Neural crest cell (in vitro differentiated cells): Measurements from ENCODE around the gene SCNN1A. TPM values are rescaled to one million over a fixed set of nuclear protein-coding genes. Genes with fewer than 3 reads are reported as not detected.
A peak's percentile ranks its signal among the peaks of the same experiment; 100 is the strongest.

Experiments used
- DNase-seq: peaks from one replicate; pipeline ENCODE4 v3.0.0; 2021; ENCODE audit warnings: low read depth, mixed read lengths, low spot score
- H3K27ac Mint-ChIP-seq: one replicate; pipeline ENCODE4 v1.8.0; 2021; ENCODE audit warnings: mild to moderate bottlenecking, mixed read lengths; ENCODE audit not compliant: unreplicated experiment
- H3K27me3 Mint-ChIP-seq: 2 replicates; pipeline ENCODE4 v1.8.0; 2021; ENCODE audit warnings: low read depth, mild to moderate bottlenecking, mixed read lengths
- H3K36me3 Mint-ChIP-seq: 2 replicates; pipeline ENCODE4 v1.8.0; 2021; ENCODE audit warnings: low read depth, mild to moderate bottlenecking, mixed read lengths
- H3K4me1 Mint-ChIP-seq: 2 replicates; pipeline ENCODE4 v1.8.0; 2021; ENCODE audit warnings: mixed read lengths
- H3K4me3 Mint-ChIP-seq: one replicate; pipeline ENCODE4 v1.8.0; 2021; ENCODE audit warnings: mild to moderate bottlenecking, mixed read lengths
- H3K9me3 Mint-ChIP-seq: 2 replicates; pipeline ENCODE4 v1.8.0; 2021; ENCODE audit warnings: mixed read lengths
- CTCF ChIP-seq: fragments of 200-600 bp; sonication (generic); conservative IDR thresholded peaks from 2 replicates; pipeline ENCODE4 v1.5.0; 2021; ENCODE audit warnings: antibody characterized with exemption, mild to moderate bottlenecking
- total RNA-seq: library from RNA; stranded (reverse); gene quantifications from 2 replicates; pipeline ENCODE4 v1.2.1, GENCODE V29; 2021

The SCNN1A gene
- total RNA-seq, 1 donor from 2014 or later: not detected

- TF ChIP-seq CTCF: no peak
- Mint-ChIP-seq H3K4me1 (peaks cover 6% of the 10 kb centered on the region), H3K9me3 (no peaks in the 10 kb centered on the region), H3K4me3 (peak overlapping the region; percentile 75), H3K36me3 (peaks cover 8% of the 10 kb centered on the region), H3K27ac (peak overlapping the region; percentile 31), H3K27me3 (no peaks in the 10 kb centered on the region)
- no peak for DNase-seq
Observed at GRCh38 chr12:6332459-6332858, 42.9 kb downstream of the SCNN1A start.

GRCh38 chr12:6330999-6331714 lies 44.2 kb downstream of the SCNN1A start:
- Mint-ChIP-seq H3K36me3 (peaks cover 8% of the 10 kb centered on the region), H3K27ac (no peak overlapping the region), H3K4me1 (peaks cover 11% of the 10 kb centered on the region), H3K4me3 (no peak overlapping the region), H3K9me3 (no peaks in the 10 kb centered on the region), H3K27me3 (no peaks in the 10 kb centered on the region)
- no peak for TF ChIP-seq CTCF
- no peak for DNase-seq

- no peaks in the 10 kb centered on the region for H3K9me3 Mint-ChIP-seq
- peak overlapping the region; percentile 35 for H3K27ac Mint-ChIP-seq
- TF ChIP-seq CTCF: no peak
- no peaks in the 10 kb centered on the region for H3K27me3 Mint-ChIP-seq
- H3K4me3 Mint-ChIP-seq: no peak overlapping the region
- no peak for DNase-seq
- peaks cover 12% of the 10 kb centered on the region for H3K4me1 Mint-ChIP-seq
- H3K36me3 Mint-ChIP-seq: peaks cover 8% of the 10 kb centered on the region
Observed at GRCh38 chr12:6330192-6330591, 45.2 kb downstream of the SCNN1A start.

- Mint-ChIP-seq H3K27ac (no peak overlapping the region), H3K4me1 (peaks cover 17% of the 10 kb centered on the region), H3K36me3 (peaks cover 8% of the 10 kb centered on the region), H3K27me3 (no peaks in the 10 kb centered on the region), H3K4me3 (no peak overlapping the region), H3K9me3 (no peaks in the 10 kb centered on the region)
- TF ChIP-seq CTCF: no peak
- DNase-seq: no peak
Observed at GRCh38 chr12:6329703-6330064, 45.7 kb downstream of the SCNN1A start.

DNA sequence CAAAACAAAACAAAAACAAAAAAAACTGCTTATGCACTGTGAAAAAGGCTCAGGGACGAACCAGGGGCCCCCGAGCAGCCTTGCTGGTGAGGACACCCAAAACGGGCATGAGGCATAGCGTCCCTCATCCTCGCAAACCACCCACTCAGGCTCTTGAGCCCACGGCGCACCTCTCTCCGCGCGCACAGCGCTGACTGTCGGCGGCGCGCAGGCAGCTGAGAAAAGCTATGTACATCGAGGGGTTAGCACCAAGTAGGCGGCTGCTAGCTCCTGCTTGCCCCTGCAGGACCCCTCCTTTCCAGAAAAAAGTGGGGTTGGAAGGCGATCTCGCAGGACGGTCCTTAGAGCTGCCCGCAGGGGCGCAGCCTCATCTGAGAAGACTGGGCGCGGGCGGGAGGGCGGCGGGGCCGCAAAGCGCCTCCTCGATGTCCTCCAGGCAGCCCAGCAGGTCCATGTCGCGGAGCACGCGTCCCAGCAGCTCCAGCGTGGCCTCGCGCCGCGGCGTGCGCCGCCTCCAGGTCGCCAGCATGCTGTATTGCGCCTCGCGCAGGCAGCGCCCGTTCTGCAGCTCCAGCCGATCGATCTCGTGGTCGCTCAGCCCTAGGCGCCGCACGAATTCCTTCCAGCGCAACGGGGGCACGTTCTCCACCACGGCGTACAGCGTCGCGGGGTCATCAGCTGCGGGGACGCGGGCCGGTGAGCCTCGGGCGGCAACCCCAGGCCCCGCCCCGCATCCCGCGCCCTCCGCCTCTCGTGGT lies 46.2 kb downstream of the SCNN1A start:
- DNase-seq: no peak

More for the DNA sequence above, 46.2 kb downstream of the SCNN1A start:
- no peak overlapping the region for H3K4me3 Mint-ChIP-seq
- H3K9me3 Mint-ChIP-seq: no peaks in the 10 kb centered on the region
- no peak for TF ChIP-seq CTCF
- no peak overlapping the region for H3K27ac Mint-ChIP-seq
- H3K4me1 Mint-ChIP-seq: peaks cover 23% of the 10 kb centered on the region
- peaks cover 7% of the 10 kb centered on the region for H3K36me3 Mint-ChIP-seq
- no peaks in the 10 kb centered on the region for H3K27me3 Mint-ChIP-seq
